ENCODE data around the gene CLCNKA. TPM values are rescaled to one million over a fixed set of nuclear protein-coding genes. Genes with fewer than 3 reads are reported as not detected.
"Not testable (repeated sequence)": the region's sequence is repeated elsewhere in the genome, so short reads cannot be mapped to it uniquely, and the experiment has no call there.

CLCNKA gene
- total RNA-seq, 1 donor from 2014 or later: 2.2 TPM

GRCh38 chr1:16017461-16018303 is 4.2 kb upstream of the CLCNKA start, which contains the start of gene HSPB7:
Gene HSPB7, minus strand, starts transcription at chr1:16018043. Its CDS starts 80 bp downstream, at chr1:16017963.
- peak; percentile 87 for DNase-seq (ENCODE audit: low spot score)

- DNase-seq (ENCODE audit: low spot score): no peak
These were observed 3.5 kb upstream of the CLCNKA start for GRCh38 chr1:16018308-16018707.

- DNase-seq (ENCODE audit: low spot score): no peak
These were observed 2.8 kb upstream of the CLCNKA start for GRCh38 chr1:16018749-16019643.

GRCh38 chr1:16019644-16020277 is 2.1 kb upstream of the CLCNKA start:
- no peak for DNase-seq (ENCODE audit: low spot score)

GRCh38 chr1:16020325-16020724 is 1.5 kb upstream of the CLCNKA start:
- no peak for DNase-seq (ENCODE audit: low spot score)

- not testable (repeated sequence) for DNase-seq (ENCODE audit: low spot score)
These were observed 958 bp upstream of the CLCNKA start for GRCh38 chr1:16020878-16021277.

GRCh38 chr1:16022393-16022792 is 557 bp downstream of the CLCNKA start:
- no peak for DNase-seq (ENCODE audit: low spot score)

- no peak for DNase-seq (ENCODE audit: low spot score)
These were observed 1.3 kb downstream of the CLCNKA start for GRCh38 chr1:16023050-16023653.

- not testable (repeated sequence) for DNase-seq (ENCODE audit: low spot score)
These were observed 4.5 kb downstream of the CLCNKA start for GRCh38 chr1:16026302-16026701.

GRCh38 chr1:16026723-16027484 is 5.1 kb downstream of the CLCNKA start:
- DNase-seq (ENCODE audit: low spot score): no peak

GRCh38 chr1:16028237-16029002 is 6.6 kb downstream of the CLCNKA start:
- DNase-seq (ENCODE audit: low spot score): no peak

- DNase-seq (ENCODE audit: low spot score): not testable (repeated sequence)
These were observed 7.1 kb downstream of the CLCNKA start for GRCh38 chr1:16029003-16029268.

- DNase-seq (ENCODE audit: low spot score): no peak
These were observed 7.5 kb downstream of the CLCNKA start for GRCh38 chr1:16029288-16029687.

- no peak for DNase-seq (ENCODE audit: low spot score)
These were observed 9.7 kb downstream of the CLCNKA start for GRCh38 chr1:16031551-16031950.

- peak; percentile 86 for DNase-seq (ENCODE audit: low spot score)
These were observed 10.7 kb downstream of the CLCNKA start for GRCh38 chr1:16032388-16033102.

- not testable (repeated sequence) for DNase-seq (ENCODE audit: low spot score)
These were observed 11.3 kb downstream of the CLCNKA start for GRCh38 chr1:16033103-16033632.

- DNase-seq (ENCODE audit: low spot score): not testable (repeated sequence)
These were observed 14.6 kb downstream of the CLCNKA start for GRCh38 chr1:16036461-16036860.

- no peak for DNase-seq (ENCODE audit: low spot score)
These were observed 16.7 kb downstream of the CLCNKA start for GRCh38 chr1:16038620-16038912.

- not testable (repeated sequence) for DNase-seq (ENCODE audit: low spot score)
These were observed 18.0 kb downstream of the CLCNKA start for GRCh38 chr1:16039871-16040270.

- DNase-seq (ENCODE audit: low spot score): no peak
These were observed 19.4 kb downstream of the CLCNKA start for GRCh38 chr1:16041200-16041599.

Measured in ureter (tissue), 1 donor.